IMR-90 (cell line): ENCODE measurements around the gene KY.

Source experiments
- CEBPB ChIP-seq: IDR thresholded peaks from 2 replicates; pipeline ENCODE4 v1.6.1; 2012; ENCODE audit warnings: low read depth, low read length, improper control_type of control experiment
- FOS ChIP-seq: fragments of 150-350 bp; IDR thresholded peaks from 2 replicates; pipeline ENCODE4 v1.6.1; 2016; ENCODE audit warnings: low read depth, low read length
- NFE2L2 ChIP-seq: fragments of 150-350 bp; IDR thresholded peaks from 2 replicates; pipeline ENCODE4 v1.6.1; 2016; ENCODE audit warnings: low read depth, mild to moderate bottlenecking, low read length
- POLR2A ChIP-seq: IDR thresholded peaks from 2 replicates; pipeline ENCODE4 v1.6.1; 2012; ENCODE audit warnings: mild to moderate bottlenecking, low read depth, low read length
- RFX5 ChIP-seq: IDR thresholded peaks from 2 replicates; pipeline ENCODE4 v1.8.0; 2012; ENCODE audit warnings: low read depth, mild to moderate bottlenecking, low read length, moderate library complexity
- SMC3 ChIP-seq: fragments of 150-350 bp; IDR thresholded peaks from 2 replicates; pipeline ENCODE4 v1.6.1; 2016; ENCODE audit warnings: low read depth, mild to moderate bottlenecking, antibody characterized with exemption, low read length, moderate library complexity
- TF ChIP-seq, protein P1 (sequence below): conservative IDR thresholded peaks from 2 replicates; pipeline ENCODE4 v1.5.1; 2012; ENCODE audit warnings: mild to moderate bottlenecking, low read depth, low read length, improper control_type of control experiment
- TF ChIP-seq, protein P2 (sequence below): fragments of 150-350 bp; IDR thresholded peaks from 2 replicates; pipeline ENCODE4 v1.6.1; 2017; ENCODE audit warnings: mild to moderate bottlenecking, antibody characterized with exemption, low read length, low read depth

DNA sequence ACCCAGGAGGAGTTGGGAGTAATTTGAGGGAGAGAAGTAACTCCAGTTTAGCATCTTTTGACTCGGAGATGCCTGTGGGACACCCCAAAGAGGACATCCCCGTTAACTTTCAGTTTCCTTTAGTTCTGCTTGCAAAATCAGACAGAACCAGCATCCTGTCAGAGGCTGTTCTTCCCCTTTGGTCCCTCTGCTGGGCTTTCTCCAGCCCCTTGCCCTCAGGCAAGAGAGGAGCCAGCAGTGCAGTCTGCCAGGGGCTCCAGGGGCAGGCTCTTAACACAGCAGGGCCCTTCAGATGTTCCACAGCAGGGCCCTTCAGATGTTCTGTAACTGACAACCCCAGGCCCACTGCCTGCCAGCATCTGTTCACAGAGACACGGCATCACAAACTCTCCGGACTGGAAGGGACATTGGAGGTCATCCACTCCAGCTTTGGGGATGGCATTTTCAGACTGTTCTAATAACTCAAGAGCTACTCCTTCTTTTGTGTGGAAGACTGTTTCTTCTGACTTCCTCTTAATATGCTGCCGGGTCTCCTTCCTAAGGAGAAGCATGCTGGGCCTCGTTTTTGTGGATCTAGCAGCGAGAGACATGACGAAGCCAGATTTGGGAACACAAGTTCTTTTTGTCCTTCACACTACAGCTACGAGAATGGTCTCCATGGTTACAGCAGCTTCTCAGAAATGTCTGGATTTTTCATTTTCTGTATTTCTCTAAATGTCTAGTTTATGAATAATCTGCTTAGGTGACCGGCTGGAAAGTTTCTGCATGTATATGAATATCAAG lies 51.9 kb downstream of the KY start:
- TF ChIP-seq, protein P1, sequence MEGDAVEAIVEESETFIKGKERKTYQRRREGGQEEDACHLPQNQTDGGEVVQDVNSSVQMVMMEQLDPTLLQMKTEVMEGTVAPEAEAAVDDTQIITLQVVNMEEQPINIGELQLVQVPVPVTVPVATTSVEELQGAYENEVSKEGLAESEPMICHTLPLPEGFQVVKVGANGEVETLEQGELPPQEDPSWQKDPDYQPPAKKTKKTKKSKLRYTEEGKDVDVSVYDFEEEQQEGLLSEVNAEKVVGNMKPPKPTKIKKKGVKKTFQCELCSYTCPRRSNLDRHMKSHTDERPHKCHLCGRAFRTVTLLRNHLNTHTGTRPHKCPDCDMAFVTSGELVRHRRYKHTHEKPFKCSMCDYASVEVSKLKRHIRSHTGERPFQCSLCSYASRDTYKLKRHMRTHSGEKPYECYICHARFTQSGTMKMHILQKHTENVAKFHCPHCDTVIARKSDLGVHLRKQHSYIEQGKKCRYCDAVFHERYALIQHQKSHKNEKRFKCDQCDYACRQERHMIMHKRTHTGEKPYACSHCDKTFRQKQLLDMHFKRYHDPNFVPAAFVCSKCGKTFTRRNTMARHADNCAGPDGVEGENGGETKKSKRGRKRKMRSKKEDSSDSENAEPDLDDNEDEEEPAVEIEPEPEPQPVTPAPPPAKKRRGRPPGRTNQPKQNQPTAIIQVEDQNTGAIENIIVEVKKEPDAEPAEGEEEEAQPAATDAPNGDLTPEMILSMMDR, result no peak
- TF ChIP-seq, protein P2, sequence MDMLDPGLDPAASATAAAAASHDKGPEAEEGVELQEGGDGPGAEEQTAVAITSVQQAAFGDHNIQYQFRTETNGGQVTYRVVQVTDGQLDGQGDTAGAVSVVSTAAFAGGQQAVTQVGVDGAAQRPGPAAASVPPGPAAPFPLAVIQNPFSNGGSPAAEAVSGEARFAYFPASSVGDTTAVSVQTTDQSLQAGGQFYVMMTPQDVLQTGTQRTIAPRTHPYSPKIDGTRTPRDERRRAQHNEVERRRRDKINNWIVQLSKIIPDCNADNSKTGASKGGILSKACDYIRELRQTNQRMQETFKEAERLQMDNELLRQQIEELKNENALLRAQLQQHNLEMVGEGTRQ, result no peak
- TF ChIP-seq RFX5, result no peak
- TF ChIP-seq NFE2L2, result no peak
- no peak for TF ChIP-seq POLR2A
- TF ChIP-seq FOS, result no peak
- no peak for TF ChIP-seq CEBPB
- TF ChIP-seq SMC3, result no peak
